Measurements from ENCODE around the gene ATG101. TPM values are rescaled to one million over a fixed set of nuclear protein-coding genes. Genes with fewer than 3 reads are reported as not detected.
A peak's percentile ranks its signal among the peaks of the same experiment; 100 is the strongest.

The ATG101 gene
- total RNA-seq, 4 donors from 2014 or later, result 40.7 to 61.1 (median 48.0) TPM

DNA sequence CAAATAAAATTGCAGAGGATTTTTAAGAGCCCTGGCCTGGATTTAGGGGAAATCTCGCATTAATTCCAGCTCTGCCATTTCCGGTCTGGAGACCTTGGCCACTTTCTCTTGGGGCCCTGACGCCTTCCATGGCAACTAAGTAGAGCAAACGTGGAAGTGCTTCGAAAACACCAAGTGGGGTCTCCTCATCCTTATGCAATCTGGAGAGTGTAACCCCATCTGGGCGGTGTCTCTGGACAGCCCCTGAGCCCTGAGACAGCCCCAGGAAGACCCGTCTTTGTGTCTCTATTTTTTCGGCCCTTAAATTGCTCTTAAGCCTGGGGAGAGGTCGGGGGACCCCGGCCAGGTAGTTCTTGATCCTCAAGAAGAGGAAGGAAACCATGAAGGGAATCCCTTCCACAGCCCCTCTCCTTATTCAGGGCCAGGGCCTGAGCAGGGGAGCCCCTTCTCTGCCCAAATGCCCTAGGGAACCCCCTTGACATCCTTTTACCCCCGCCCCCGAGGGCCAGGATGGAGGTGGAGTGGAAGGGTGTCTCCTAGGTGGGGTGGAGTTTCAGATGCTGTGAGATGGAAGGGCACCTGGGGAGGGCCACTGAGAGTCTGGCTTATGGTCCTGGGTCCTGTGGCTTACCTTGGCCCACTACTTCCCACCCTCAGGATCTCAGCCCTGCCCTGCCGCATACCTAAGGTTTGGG, 36.2 kb upstream of the ATG101 start:
- 64 to 74% methylated on average over 13 of the region's 13 CpGs for WGBS, 2 donors
- intact Hi-C loops (cut with DNase I), result no loop called here

DNA sequence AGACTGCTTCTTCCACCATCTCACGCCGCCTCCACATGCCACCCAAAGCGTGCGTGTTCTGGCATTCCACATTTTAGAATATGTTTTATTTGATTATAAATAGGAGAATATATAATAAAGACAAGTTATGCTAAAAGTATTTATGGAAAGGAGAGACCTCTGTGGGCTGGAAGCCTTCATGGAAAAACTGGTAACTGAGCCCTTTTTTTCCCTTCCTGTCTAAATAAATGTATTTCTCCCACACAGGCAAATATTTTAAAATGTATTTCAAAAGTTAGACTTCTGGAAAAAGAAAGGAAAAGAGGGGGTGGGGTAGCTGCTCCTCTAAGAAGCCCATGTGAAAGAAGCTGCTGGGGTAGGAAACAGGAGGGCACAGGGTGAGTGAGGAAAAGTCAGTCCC, 34.6 kb upstream of the ATG101 start:
- Histone ChIP-seq H3K36me3 (no peaks in the 10 kb centered on the region), H3K27me3 (no peaks in the 10 kb centered on the region), H3K4me3 (replicated peaks in 1 of 3) (no peak overlapping the region), H3K9me3 (no peaks in the 10 kb centered on the region), H3K4me1 (peaks cover 41 to 58% of the 10 kb centered on the region in 2 donors), H3K27ac (peak overlapping the region in 2 of 3 donors; percentile 98 to 100)
- 79 to 87% methylated on average over 4 of the region's 4 CpGs for WGBS, 2 donors
- TF ChIP-seq POLR2A (IDR thresholded peaks at IDR 0.05), result no peak
- TF ChIP-seq, protein P1, sequence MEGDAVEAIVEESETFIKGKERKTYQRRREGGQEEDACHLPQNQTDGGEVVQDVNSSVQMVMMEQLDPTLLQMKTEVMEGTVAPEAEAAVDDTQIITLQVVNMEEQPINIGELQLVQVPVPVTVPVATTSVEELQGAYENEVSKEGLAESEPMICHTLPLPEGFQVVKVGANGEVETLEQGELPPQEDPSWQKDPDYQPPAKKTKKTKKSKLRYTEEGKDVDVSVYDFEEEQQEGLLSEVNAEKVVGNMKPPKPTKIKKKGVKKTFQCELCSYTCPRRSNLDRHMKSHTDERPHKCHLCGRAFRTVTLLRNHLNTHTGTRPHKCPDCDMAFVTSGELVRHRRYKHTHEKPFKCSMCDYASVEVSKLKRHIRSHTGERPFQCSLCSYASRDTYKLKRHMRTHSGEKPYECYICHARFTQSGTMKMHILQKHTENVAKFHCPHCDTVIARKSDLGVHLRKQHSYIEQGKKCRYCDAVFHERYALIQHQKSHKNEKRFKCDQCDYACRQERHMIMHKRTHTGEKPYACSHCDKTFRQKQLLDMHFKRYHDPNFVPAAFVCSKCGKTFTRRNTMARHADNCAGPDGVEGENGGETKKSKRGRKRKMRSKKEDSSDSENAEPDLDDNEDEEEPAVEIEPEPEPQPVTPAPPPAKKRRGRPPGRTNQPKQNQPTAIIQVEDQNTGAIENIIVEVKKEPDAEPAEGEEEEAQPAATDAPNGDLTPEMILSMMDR (IDR thresholded peaks at IDR 0.05), result no peak
- DNase-seq, result no peak
- intact Hi-C loops (cut with DNase I), result no loop called here

More for the DNA sequence above, 36.2 kb upstream of the ATG101 start:
- Histone ChIP-seq H3K4me3 (replicated peaks in 1 of 3) (no peak overlapping the region), H3K4me1 (peaks cover 31 to 47% of the 10 kb centered on the region in 2 donors), H3K27ac (peak overlapping the region; percentile 75 to 100 (median 98)), H3K9me3 (no peaks in the 10 kb centered on the region), H3K36me3 (no peaks in the 10 kb centered on the region), H3K27me3 (no peaks in the 10 kb centered on the region)
- no peak for DNase-seq
- TF ChIP-seq, protein P1 (IDR thresholded peaks at IDR 0.05), result no peak
- no peak for TF ChIP-seq POLR2A (IDR thresholded peaks at IDR 0.05)

DNA sequence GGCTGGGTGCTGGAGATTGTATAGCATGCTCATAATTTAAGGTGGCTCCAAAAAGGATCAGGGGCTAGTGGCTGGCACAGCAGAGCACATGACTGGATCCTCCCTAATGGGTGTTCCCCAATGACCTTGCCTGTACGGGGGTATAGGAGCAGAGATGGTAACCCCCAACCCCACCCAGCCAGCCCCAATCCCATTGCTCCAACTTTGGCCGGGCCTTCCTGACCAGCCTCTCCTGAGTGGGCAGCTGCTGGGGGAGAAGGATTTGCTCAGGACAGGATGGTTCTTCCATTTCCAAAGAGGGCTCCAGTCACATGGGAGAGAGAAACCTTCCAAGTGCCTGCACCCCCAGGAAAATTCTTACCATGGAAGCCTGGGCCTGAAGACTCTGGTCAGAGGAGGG, 33.9 kb upstream of the ATG101 start:
- H3K4me1 ChIP-seq, result peaks cover 41 to 63% of the 10 kb centered on the region in 2 donors
- no peaks in the 10 kb centered on the region for H3K27me3 ChIP-seq
- H3K4me3 ChIP-seq (replicated peaks in 1 of 3), result no peak overlapping the region
- no peaks in the 10 kb centered on the region for H3K36me3 ChIP-seq
- DNase-seq, result no peak
- H3K9me3 ChIP-seq, result no peaks in the 10 kb centered on the region
- H3K27ac ChIP-seq, result peak overlapping the region; percentile 84 to 100 (median 98)
- 79 to 88% methylated on average over 2 of the region's 2 CpGs for WGBS, 2 donors
- TF ChIP-seq, protein P1 (IDR thresholded peaks at IDR 0.05), result no peak
- TF ChIP-seq POLR2A (IDR thresholded peaks at IDR 0.05), result no peak
- intact Hi-C loops (cut with DNase I), result no loop called here

DNA sequence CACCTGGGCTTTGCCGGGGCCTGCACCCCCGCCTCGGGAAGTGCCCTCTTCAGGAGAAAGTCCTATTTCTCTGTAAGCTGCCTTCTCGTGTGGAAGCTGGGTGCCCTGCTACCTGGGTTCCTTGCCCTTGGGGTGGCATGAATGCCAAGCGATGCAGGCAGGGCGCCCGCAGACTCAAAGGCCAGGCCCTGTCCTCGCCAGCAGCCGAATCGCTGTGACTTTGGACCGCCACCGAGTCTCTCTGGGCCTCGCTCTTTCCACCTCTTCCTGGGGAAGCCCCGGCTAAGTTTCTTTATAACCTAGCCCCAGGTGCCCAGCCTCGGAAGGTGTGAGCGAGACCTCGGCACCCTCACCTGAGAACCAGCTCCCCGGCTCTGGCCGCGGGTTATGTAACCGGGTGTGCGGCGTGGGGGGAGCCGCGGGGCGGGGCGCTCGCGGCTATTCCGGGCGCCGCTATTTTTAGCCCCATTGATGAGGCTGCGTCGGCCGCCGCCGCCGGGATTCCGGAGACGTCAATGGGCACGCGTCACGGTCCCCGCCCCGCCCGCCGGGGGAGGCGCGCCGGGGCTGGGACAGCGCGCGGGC, 33.1 kb upstream of the ATG101 start:
- DNase-seq, result peak; percentile 93
- no peaks in the 10 kb centered on the region for H3K27me3 ChIP-seq
- peak overlapping the region; percentile 84 to 100 (median 98) for H3K27ac ChIP-seq
- H3K4me3 ChIP-seq (replicated peaks in 1 of 3), result peak overlapping the region in 1 of 3 donors; percentile 18
- H3K36me3 ChIP-seq, result no peaks in the 10 kb centered on the region
- H3K4me1 ChIP-seq, result peaks cover 41 to 68% of the 10 kb centered on the region in 2 donors
- 21 to 53% methylated on average over 8 to 15 of the region's 53 CpGs for WGBS, 2 donors
- intact Hi-C loops (cut with DNase I), result no loop called here
- H3K9me3 ChIP-seq, result no peaks in the 10 kb centered on the region
- peak; percentile 17 to 86 for TF ChIP-seq POLR2A (IDR thresholded peaks at IDR 0.05)
- TF ChIP-seq, protein P1 (IDR thresholded peaks at IDR 0.05), result no peak
